ENCODE results near the gene IGF1R. TPM values are rescaled to one million over a fixed set of nuclear protein-coding genes. Genes with fewer than 3 reads are reported as not detected.

IGF1R gene
- total and polyA plus RNA-seq, 2 donors (not counting 3 experiments of a cell fraction or from before 2014, with no cell fraction given): 16.1 to 59.1 TPM

DNA sequence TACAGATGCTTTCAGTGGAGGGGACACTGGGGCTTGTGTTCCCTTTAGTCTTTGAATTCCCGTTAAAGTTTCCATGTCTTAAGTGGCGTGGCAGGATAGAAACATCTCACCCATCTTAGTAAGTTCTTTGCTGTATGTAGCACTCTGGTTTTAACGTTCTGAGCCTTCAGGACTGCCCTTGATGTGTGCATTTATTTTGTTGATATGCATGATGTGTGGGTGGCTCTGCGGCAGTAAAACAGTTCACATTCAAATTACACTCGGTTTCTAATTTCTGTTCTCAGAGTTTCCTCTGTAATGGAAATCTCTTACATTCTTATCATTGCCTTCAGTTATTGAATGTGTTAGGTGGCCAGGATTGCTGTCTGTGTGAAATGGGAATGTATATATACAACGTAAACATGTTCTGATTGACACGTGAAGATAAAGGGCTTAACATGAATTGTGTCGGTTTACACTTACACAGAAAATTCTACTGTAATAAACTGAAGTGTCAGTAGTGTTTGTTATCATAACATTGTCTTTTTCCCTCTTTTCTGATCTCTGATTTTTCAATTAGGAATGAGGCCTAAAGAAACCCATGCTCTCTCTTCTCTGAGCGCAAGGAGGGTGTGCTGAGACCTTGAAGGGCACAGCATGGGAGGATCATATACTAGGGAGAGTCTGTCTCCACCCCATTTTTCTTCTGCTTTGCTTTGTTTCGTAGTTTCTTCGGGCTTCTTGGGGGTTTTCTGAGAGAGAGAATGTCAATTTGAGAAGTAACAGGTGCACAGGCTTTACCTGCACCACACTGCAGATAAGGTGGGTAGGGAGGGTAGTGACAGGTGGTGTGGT lies 51.5 kb downstream of the IGF1R start:
- DNase-seq (ENCODE audit: low read depth, low spot score) (no peak), FAIRE-seq (no peak)
- dilution Hi-C loops (cut with MboI; ENCODE audit: extremely low pct_ligation_motif_present, low sequenced_read_pairs): no loop called here
- H3K27ac ChIP-seq (ENCODE audit: insufficient read depth, low read depth, low read length): no peak overlapping the region
- no peak overlapping the region for H2AFZ ChIP-seq (ENCODE audit: low read depth, low read length)
- intact Hi-C loops (cut with micrococcal nuclease): no loop called here
- no peaks in the 10 kb centered on the region for H3K36me3 ChIP-seq (ENCODE audit: control insufficient read depth in 2 of 2, extremely low read depth in 1 of 2, insufficient read depth in 2 of 2, low read length in 2 of 2)
- POLR2A ChIA-PET: no interaction called here
- CTCF ChIA-PET: no interaction called here
- H3K27me3 ChIP-seq (ENCODE audit: control insufficient read depth in 2 of 2, insufficient read depth in 2 of 2, low read length in 2 of 2): no peaks in the 10 kb centered on the region
- H3K9me3 ChIP-seq (replicated peaks; ENCODE audit: control insufficient read depth, insufficient read depth, low read length): no peaks in the 10 kb centered on the region
- TF ChIP-seq JUN (IDR thresholded peaks at IDR 0.05; ENCODE audit: borderline replicate concordance, insufficient read depth, insufficient read length, low read depth) (no peak), POLR2AphosphoS5 (IDR thresholded peaks at IDR 0.05; ENCODE audit: insufficient read depth, low read depth, low read length) (no peak), GATA2 (IDR thresholded peaks at IDR 0.05; ENCODE audit: insufficient read depth, insufficient read length, low read depth, low read length) (no peak), MYC (IDR thresholded peaks at IDR 0.05; ENCODE audit: low read depth, low read length) (no peak), EZH2 (IDR thresholded peaks at IDR 0.05; ENCODE audit: borderline replicate concordance, low read depth, low read length, severe bottlenecking) (no peak), POLR2A (IDR thresholded peaks at IDR 0.05; ENCODE audit: low read depth, low read length) (no peak), FOS (IDR thresholded peaks at IDR 0.05; ENCODE audit: borderline replicate concordance, insufficient read depth, low read length) (no peak)
- TF ChIP-seq, protein P1, sequence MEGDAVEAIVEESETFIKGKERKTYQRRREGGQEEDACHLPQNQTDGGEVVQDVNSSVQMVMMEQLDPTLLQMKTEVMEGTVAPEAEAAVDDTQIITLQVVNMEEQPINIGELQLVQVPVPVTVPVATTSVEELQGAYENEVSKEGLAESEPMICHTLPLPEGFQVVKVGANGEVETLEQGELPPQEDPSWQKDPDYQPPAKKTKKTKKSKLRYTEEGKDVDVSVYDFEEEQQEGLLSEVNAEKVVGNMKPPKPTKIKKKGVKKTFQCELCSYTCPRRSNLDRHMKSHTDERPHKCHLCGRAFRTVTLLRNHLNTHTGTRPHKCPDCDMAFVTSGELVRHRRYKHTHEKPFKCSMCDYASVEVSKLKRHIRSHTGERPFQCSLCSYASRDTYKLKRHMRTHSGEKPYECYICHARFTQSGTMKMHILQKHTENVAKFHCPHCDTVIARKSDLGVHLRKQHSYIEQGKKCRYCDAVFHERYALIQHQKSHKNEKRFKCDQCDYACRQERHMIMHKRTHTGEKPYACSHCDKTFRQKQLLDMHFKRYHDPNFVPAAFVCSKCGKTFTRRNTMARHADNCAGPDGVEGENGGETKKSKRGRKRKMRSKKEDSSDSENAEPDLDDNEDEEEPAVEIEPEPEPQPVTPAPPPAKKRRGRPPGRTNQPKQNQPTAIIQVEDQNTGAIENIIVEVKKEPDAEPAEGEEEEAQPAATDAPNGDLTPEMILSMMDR (IDR thresholded peaks at IDR 0.05; ENCODE audit: extremely low read depth in 1 of 2, insufficient read depth in 1 of 2, low read depth in 1 of 2, low read length in 2 of 2): no peak
- TF ChIP-seq, protein P2, sequence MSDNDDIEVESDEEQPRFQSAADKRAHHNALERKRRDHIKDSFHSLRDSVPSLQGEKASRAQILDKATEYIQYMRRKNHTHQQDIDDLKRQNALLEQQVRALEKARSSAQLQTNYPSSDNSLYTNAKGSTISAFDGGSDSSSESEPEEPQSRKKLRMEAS (IDR thresholded peaks at IDR 0.05; ENCODE audit: insufficient read depth, insufficient read length): no peak
- H3K79me2 ChIP-seq (ENCODE audit: control insufficient read depth, insufficient read depth, low read length): peaks cover 37% of the 10 kb centered on the region
- peaks cover 3% of the 10 kb centered on the region for H4K20me1 ChIP-seq (replicated peaks; ENCODE audit: control insufficient read depth, extremely low read depth, insufficient read depth, low read length)
- no peak overlapping the region for H3K4me2 ChIP-seq (ENCODE audit: insufficient read depth, low read length)
- H3K4me3 ChIP-seq (replicated peaks in 1 of 3; ENCODE audit: insufficient read depth in 1 of 3, low read depth in 1 of 3, low read length in 3 of 3): no peak overlapping the region
- no peaks in the 10 kb centered on the region for H3K9me1 ChIP-seq (replicated peaks; ENCODE audit: control insufficient read depth, extremely low read depth, insufficient read depth, low read length)
- no peaks in the 10 kb centered on the region for H3K4me1 ChIP-seq (ENCODE audit: control insufficient read depth, extremely low read depth, insufficient read depth, low read length)
- H3K9ac ChIP-seq (replicated peaks; ENCODE audit: extremely low read depth, insufficient read depth, low read length): no peak overlapping the region
- no TSS peak for BruUV-seq (replicated peaks)
